ENCODE results near the gene TRPV5.

Gene TRPV5

GRCh38 chr7:142942746-142943145, 9.2 kb upstream of the TRPV5 start:
- no peak for DNase-seq (ENCODE audit: low read depth)
- no peak overlapping the region for H3K4me3 ChIP-seq (replicated peaks; ENCODE audit: low read depth, low read length)
- TF ChIP-seq CTCF (IDR thresholded peaks at IDR 0.05; ENCODE audit: low read length, missing control alignments), result no peak

GRCh38 chr7:142941541-142941940, 8.0 kb upstream of the TRPV5 start:
- DNase-seq (ENCODE audit: low read depth), result no peak
- TF ChIP-seq CTCF (IDR thresholded peaks at IDR 0.05; ENCODE audit: low read length, missing control alignments), result no peak

GRCh38 chr7:142940966-142941535, 7.5 kb upstream of the TRPV5 start:
- no peak overlapping the region for H3K4me3 ChIP-seq (replicated peaks; ENCODE audit: low read depth, low read length)
- DNase-seq (ENCODE audit: low read depth), result no peak
- TF ChIP-seq CTCF (IDR thresholded peaks at IDR 0.05; ENCODE audit: low read length, missing control alignments), result no peak

More at GRCh38 chr7:142941541-142941940, 8.0 kb upstream of the TRPV5 start:
- H3K4me3 ChIP-seq (replicated peaks; ENCODE audit: low read depth, low read length), result no peak overlapping the region

GRCh38 chr7:142939226-142939910, 5.8 kb upstream of the TRPV5 start, which contains the start of gene LLCFC1:
LLCFC1 (plus strand) TSS chr7:142939484; CDS start chr7:142939622, 138 bp downstream.
- no peak within 1 kb of the TSS for H3K4me3 ChIP-seq (replicated peaks; ENCODE audit: low read depth, low read length)
- TF ChIP-seq CTCF (IDR thresholded peaks at IDR 0.05; ENCODE audit: low read length, missing control alignments), result no peak
- no peak for DNase-seq (ENCODE audit: low read depth)

GRCh38 chr7:142938611-142939010, 5.1 kb upstream of the TRPV5 start:
- TF ChIP-seq CTCF (IDR thresholded peaks at IDR 0.05; ENCODE audit: low read length, missing control alignments), result no peak
- H3K4me3 ChIP-seq (replicated peaks; ENCODE audit: low read depth, low read length), result no peak overlapping the region
- no peak for DNase-seq (ENCODE audit: low read depth)

- TF ChIP-seq CTCF (IDR thresholded peaks at IDR 0.05; ENCODE audit: low read length, missing control alignments), result no peak
- H3K4me3 ChIP-seq (replicated peaks; ENCODE audit: low read depth, low read length), result no peak overlapping the region
- DNase-seq (ENCODE audit: low read depth), result no peak
Observed at GRCh38 chr7:142935941-142936565, 2.5 kb upstream of the TRPV5 start.
